Fibroblast of peridontal ligament (primary cell): ENCODE results near the gene RELT.
A peak's percentile ranks its signal among the peaks of the same experiment; 100 is the strongest.

ENCODE experiments used
- DNase-seq: peaks from one replicate; pipeline ENCODE4 v3.0.0-alpha.2; 2010; ENCODE audit errors: extremely low read depth

RELT gene, protein sequence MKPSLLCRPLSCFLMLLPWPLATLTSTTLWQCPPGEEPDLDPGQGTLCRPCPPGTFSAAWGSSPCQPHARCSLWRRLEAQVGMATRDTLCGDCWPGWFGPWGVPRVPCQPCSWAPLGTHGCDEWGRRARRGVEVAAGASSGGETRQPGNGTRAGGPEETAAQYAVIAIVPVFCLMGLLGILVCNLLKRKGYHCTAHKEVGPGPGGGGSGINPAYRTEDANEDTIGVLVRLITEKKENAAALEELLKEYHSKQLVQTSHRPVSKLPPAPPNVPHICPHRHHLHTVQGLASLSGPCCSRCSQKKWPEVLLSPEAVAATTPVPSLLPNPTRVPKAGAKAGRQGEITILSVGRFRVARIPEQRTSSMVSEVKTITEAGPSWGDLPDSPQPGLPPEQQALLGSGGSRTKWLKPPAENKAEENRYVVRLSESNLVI

DNA sequence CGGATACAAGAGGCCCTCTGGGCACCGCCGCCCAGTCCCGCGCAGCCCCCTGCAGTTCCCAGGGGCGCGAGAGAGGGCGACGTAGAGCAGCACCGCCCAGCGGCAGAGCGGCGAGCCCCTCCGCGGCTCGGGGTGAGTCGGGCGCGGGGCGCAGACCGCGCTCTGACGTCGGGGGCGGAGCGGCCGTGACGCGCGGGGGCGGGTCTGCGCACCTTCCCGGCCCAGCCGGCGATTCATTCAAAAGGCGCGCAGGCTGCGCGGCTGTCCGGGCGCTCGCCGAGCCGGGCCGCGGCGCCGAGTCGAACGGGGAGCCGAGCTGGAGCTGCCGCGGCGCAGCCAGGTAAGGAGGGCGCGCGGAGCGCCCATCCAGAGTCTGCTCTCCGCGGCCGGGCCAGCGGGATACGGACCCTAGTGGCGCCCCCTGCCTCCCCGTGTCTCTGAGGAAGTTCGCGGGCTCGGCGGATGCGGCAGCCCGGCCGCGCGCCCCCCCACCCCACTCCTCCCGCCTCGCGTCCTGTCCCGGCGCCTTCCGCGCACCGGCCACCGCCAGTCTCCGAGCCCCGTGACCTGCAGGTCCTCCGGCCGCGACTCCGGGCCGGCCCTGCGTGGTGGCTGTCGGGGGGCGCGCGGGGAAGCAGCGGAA, at the start of gene RELT:
Gene RELT (plus strand): TSS at position 240 of the 643 bp plus-strand sequence. CDS start 12,738 bp downstream, outside the sequence.
- DNase-seq: peak; percentile 79

DNA sequence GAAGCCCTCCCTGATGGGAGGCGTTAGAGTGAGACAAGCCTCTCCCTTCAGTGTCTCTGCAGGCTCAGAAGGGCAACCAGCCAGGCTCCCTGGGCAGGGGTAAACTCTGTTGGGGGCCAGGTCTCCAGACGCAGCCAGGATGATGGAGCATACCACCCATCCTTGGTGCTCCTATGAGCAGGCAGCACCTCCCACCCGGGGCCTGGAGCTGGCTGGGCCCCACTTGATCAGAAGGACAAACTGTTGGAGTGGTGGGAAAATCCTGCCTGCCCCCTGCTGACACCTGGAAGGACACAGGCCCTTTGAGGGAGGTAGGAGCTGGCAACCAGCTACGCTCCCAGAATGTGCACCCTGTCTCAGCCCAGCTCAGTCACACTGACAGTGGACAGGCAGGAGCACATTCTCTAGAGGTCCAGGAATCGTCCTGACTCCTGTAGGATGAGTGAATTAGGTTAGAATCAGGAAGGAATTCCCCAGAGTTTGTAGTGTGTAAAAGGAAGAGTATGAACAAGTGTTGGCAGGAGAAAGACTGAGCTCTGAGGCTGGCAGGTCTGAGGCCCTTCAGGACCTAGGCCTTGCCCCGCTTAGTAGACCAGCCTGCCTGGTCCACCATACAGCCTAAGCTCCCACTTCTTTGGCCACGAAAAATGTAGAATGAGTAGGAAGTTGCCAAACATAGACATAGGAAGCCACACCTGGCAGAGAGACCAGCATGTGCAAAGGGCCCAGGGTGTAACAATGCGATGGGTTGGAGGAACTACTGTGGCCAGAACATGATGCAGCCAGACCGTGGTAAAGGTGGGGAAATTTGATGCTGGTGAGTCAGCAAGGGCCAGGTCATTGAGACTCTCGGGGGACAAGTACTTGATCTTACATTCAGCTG, 49.0 kb upstream of the RELT start:
- DNase-seq: peak; percentile 63

DNA sequence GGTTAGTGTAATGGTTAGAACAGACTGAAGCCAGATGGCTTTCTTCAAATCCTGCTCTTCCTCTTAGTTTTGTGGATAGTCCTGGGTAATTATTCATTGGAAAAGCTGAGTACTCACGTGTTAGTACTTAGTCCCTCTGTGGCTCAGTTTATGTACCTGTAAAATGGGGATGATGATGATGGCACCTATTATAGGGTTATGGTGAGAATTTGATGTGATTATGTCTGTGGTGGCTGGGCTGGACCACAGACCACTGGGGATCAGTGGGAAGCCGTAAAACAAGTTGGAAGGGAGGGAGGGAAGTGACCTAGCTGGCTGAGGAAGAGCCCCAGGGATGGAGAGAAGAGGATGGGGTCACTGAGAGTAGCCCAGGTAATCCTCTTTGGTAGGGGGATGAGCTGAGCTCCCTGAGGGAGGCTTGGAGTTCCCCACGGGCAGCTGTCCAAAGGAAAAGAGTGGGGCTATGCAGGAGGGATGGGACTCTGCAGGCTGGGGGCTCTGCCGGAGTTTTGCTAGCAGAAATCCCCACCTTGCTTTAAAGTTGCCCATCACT, 48.3 kb upstream of the RELT start:
- DNase-seq: no peak

DNA sequence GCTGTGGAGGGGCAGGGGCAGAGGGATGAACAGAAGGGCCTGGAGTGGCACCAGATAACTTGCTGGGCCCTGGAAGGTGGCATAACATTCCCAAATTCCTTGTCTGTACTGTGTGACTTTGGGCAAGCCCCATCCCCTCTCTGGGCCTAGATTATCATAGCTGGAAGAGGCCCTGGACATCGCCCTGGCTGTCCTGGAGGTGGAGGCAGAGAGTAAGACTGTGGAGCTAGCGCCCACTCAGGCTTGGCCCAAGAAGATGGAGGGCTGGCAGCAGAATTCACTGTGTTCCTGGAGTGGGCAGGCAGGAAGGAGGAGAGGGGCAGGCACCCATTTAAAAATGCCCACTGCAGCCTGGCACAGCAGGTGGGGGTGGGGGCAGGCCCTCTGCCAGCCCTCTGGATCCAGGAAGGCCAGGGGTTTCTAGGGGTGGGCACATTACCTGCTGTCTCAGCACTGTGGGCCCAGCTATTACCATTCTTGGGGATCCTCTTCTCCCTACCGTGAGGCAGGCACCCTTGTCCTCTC, 45.6 kb upstream of the RELT start:
- DNase-seq: no peak

DNA sequence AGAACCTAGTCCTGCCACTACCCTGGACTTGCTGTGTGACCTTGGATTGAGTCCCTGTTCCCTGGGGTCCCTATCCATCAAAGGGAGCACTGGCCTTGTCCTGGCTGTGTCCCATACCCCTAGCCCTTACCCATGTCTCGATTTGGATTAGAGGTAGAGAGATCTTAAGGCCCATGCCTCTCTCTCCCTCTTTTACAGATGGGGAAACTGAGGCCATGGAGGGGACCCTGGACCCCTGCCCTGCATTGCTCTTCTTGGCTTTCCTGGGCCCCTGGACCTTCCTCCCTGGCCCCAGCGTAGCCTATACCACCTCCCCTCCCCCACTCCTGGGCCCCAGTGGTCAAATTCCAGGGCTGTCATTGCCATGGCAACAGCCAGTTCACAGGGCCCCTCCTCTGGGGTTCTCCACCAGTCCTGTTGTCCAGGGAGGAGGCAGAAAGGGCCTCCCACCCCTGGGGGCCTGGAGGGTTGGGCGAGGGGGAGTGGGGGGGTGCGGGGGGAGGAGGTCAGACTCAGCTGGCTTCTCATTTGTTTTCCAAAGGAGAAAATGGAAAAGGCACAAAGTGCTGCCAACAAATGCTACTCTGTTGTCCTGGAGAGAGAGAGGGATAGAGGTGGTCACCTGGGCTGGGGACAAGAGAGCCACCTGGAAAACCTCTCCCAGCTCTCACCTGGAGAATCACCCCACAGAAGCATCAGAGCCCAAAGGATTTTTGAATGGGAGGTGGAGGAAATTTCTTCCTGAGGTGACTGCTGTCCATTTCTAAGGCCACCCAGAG, 44.9 kb upstream of the RELT start:
- DNase-seq: no peak

DNA sequence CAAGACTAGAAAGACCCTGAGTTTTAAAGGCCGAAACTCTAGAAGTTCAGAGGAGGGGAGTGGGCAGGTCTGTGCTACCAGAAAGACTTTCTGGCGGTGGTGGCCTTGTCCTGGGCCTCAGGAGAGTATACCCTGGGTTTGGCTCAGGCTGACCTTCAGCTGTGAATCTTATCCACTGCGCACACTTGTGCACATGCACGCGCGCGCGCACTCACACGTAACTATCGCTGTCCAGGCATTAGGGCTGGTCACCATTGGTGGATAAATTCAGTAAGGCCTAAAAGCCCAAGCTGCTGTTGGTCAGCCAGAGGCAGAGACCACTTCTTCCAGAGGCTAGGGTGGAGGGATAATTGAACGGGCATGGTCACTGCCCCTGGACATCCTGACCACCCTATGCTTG, 43.0 kb upstream of the RELT start:
- no peak for DNase-seq

DNA sequence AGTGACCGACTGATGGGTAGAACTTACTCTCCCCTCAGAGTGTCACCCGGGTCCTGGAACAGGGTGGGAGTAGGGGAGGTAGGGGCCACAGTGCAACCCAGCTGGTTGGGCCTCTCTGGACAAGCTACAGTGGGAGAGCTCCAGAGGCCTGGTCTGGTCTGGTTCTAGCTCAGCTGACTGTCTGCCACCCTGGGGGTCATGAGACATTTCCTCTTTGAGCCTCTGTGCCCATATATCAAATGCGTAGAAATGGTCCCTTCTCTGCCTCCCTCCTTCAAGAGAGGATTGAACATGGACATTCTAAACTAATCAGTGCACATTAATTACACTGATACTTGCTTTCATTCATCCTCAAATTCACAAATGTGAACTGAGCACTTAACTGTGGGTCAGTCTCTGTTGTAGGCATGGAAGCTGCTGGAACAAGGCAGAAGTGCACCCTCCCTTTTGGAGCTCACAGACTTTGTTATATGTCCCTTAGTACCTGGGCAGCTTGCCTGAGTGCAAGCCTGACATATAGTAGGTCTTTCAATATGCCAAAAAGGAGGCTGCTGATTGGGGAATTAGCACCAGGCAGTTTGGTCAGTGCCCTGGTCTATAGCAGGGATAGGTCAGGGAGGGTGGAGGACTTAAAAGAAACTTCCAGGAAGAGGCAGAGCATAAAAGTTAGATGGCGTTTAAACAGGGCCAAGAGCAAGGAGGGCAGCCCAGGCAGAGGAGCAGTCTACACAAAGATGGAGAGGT, 42.4 kb upstream of the RELT start:
- DNase-seq: no peak

DNA sequence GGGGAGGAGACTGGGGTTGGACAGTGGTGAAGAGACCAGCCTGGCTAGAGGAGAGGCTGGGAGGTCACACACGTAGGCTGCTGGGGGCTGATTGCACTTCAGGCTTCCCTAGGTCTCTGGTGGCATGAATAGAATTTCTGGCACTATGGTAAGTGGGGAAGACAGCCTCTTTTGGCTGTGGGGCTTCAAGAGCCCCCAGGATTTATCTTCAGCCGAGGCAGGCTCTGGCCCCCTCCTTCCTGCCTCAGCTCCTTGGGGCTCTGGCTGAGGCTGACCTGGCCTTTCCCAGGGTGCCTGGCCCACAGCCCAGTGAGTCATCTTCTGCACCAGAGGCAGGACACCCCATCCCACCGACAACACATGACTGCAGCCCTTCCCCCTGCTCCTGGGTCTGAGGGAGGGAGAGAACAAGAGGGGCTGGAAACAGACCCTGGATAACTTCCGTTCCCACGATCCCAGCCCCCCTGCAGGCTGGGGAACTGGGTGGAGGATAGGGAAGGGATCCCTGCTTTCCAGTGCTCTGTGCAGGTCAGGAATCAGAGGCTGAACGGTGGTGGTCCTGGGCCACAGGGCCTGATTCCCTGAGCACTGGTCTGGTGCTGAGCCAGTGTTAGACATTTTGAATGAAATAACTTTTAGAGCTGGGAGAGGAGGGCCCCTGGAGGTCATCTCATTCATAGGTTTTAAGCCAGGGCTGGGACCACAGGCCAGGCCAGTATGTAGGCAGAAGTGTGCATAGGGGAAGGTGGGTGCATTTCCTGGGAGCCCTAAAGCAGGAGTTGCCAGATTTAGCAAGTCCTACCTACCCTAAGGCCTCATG, 41.6 kb upstream of the RELT start:
- DNase-seq: peak; percentile 72

DNA sequence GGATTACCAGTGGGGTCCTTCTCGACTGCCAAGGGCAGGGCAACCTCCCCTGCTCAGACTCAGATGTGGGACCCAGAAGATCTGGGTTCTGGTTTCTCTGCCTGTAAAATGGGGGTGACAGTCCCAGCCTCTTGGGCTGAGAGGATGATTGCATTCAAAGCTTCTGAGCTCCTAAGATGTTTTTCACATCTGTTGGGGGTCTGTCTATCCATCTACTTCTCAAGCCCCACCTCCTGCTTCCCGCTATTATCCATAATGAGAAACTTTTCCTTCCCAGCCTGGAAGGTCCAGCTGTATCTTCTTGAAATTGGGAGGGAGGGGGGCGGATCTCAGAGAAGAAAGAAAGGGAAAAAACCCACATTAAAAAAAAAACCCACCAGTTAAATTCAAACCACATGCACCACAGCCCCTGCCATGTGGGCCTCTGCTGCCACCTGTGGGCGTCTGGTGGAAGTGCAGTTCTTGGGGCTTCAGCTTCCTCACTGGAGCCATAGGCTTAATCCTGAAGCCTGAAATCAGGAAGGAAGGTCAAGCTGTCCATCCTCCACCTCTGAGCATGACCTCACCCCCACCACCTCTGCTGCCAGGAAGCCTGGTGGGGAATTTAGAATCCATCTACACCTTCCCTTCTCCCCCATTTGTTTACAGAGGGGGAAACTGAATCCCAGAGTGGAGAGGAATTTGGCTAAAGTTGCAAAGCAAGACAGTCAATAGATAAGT, 40.8 kb upstream of the RELT start:
- peak; percentile 91 for DNase-seq

DNA sequence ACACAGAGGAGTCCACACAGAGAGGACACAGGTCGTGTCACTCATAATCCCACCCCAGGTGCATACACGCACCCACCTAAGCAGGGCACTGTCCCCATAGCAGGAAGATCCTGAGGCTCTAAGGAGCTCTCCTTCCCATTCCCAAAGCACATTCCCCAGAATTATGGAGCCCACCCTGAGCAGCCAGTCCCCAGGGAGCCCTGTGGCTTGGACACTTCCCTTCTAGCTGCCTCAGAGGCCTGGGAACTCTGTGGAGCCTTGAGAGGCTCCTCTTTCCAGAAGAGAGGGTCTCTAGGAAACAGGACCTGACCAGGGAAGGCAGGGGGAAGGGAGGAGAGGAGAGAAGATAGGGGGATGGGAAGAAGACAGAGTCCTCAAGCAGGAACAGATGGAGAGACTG, 38.4 kb upstream of the RELT start:
- DNase-seq: no peak

DNA sequence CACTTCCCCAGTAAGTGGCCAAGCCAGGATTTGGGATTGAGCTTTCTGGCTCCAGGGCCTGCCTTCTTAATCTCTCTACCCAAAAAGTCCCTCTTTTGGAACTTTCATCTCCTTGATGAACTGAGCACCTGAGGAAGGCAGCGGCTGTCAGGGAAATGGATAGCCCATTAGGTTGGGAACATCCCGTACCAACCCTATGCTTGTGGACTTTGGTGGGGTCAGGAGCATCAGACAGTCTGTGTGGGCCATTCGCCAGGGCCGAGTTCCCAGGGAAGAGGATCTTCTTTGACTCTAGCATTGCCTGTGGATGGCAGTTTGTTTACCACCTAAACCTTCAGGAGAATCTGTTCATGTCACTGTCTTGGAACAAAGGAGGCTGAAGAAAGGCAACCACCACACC, 37.9 kb upstream of the RELT start:
- no peak for DNase-seq

DNA sequence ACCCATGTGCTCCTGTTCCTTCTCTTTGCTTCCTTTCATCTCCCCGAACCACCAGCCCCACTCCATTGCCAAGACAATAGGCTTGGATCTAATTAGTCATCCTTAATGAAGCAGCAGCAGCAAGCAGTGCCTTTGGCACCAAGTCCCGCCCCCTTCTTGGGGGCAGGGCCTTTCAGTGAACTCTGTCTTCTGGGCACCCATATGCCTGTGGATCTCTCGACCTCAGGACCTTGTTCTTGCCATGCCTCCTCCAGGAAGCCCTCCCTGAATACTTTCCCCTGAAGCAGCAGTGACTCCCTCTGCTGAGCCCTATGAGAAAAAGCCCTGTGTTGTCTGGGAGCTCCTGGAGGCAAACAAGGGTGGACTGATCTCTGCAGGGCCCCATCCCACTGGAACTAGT, 36.0 kb upstream of the RELT start:
- no peak for DNase-seq

DNA sequence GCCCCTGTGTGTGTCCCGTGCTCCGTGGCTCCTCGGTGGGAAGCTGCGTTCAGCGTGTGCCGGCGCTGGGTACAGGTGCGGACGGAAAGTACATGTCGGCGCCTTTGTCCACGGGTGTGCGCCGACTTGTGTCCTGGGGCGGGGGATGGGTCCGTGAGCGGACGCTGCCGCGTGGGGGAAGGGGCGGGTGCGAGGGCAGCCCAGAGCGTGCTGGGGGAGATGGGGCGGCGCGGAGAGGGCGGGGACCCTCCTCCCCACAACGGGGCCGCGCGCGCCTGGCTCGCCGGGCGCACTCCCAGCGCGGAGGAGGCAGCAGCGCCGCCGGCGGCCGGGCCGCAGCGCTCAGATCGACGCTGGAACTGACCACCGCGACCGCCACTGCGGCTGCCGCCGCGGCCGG, 33.6 kb upstream of the RELT start:
- DNase-seq: no peak

DNA sequence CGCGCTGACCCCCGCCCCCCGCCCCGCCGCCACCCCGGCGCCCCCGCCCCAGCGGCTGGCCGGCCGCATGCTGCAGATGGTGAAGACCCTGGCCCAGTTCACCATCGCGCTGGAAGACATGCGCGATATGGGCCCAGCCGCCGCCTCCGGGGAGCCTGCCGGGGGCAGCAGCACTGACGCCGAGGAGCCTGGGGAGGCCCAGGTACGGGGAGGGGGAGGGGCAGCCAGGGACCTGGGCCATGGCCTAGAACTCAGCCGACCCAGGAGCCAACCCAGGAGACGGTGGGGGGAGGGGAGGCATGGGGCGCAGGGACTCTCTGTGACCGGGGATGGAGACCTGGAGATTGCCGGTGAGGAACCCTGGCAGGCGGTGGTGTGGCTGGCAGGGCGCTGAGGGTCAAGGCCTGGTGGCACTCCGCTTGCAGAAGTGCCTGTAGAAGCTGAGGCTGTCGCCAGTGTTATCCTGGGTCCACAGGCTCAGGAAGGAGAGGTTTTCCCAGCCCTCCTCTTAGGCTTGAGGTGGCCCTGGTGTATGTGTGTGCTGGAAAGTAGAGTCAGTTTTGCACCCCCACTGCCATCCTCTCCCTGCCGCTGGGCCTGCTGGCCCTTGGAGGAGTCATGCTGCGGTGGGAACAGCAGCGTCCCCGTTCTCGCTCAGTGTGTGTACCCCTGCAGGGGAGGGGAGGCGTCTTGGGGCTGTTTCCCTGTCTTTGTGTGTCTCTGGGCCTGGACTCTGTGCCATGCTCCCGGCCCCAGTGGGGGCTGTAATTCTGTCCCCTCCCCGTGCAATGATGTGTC, 32.9 kb upstream of the RELT start:
- no peak for DNase-seq

DNA sequence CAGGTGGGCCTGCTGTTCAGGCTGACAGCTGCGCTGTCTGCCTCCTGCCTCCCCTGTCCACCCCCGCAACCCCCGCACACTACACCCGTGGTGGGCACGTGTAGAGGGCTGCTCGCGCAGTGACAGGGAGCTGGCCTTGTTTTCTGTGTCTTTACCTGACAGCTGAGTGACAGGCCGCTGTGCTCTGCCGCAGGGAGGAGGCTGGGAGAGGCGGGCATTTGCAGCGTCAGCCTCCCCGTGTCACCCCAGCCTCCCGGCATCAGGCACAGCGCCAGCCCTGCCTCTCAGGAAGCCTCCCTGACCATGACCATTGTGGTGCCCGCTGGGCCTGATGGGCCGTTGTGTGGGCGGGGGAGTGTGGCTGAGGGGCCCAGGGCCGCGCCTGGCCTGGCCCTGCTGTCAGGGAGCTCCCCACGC, 32.0 kb upstream of the RELT start:
- no peak for DNase-seq

DNA sequence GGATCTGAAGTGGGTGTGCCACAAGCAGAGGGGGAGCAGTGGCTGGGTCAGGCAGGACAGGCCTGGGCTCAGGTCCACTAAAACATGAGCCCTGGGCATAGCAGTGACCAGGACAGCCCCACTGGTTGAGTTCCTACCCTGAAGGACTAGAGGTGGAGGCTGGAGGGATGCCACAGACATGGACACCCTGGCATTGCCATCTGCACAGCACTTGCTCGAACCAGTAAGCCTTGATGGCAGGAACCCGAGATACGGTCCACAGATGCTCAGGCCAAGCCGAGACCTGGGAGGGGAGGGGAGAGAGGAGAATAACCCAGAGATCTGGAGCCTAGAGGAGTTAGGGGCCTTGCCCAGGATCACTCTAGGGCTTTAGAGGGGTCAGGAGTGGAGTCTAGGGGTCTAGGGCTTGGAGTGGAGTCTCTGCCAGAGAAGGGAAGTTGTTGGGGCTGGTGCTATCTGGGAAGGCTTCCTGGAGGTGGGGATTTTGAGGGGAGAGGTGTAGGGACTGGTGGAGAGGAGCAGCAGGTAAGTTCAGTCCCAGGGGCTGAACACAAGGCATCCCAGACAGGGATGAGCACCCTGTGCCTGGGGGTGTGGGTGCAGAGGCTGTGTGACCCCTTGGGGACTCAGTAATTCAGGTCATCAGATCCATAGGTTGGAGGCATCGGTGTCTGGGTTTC, 30.6 kb upstream of the RELT start:
- no peak for DNase-seq

DNA sequence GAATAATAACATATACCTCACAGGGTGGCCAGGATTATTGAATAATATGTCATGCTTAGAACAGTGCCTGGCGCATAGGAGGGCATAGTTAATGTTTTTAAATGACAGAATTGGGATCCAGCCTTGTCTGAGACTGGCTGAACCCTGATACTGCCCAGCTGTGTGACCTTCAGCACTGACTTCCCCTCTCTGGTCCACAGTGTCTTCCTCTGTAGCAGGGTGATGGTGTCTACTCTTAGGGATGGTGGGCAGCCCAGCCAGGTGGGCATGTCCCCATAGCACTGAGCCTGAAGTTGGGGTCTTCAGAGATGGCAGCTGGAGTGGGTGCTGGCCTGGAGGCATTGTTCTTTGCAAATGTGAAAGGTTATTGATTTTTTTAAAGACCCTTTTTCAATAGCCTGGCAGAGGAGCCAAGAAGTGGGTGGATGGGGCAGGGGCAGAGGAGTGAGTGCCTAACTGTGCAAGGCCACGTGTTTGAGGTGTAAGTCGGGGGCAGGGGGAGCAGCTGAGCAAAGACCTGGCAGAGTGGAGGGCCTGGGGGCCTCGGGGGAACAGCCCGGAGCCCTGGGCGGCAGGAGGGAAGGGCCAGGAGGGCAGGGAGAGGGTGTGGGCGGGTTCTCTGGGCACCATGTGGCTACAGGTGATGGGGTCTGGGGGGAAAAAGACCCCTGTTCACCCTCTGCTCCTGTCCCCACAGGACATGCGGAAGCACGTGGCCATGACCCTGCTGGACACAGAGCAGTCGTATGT, 29.8 kb upstream of the RELT start:
- DNase-seq: no peak
